HG02973 (cell line): ENCODE results near the gene NR2F1.

Experiments
- ATAC-seq: cut with Tn5 transposase; IDR thresholded peaks from one replicate; pipeline ENCODE4 v1.9.1; 2021; ENCODE audit warnings: moderate library complexity; ENCODE audit not compliant: unreplicated experiment

Gene NR2F1

GRCh38 chr5:93590493-93590892, 7.5 kb downstream of the NR2F1 start:
- no peak for ATAC-seq

- no peak for ATAC-seq
These were observed 8.4 kb downstream of the NR2F1 start for GRCh38 chr5:93591323-93591945.

- no peak for ATAC-seq
These were observed 9.9 kb downstream of the NR2F1 start for GRCh38 chr5:93592883-93593282.

- ATAC-seq = no peak
These were observed 10.6 kb downstream of the NR2F1 start for GRCh38 chr5:93593476-93594131.

GRCh38 chr5:93594591-93595419, 11.8 kb downstream of the NR2F1 start:
- no peak for ATAC-seq

- ATAC-seq = no peak
These were observed 12.6 kb downstream of the NR2F1 start for GRCh38 chr5:93595420-93596147.

GRCh38 chr5:93596310-93596675, 13.3 kb downstream of the NR2F1 start:
- no peak for ATAC-seq

GRCh38 chr5:93596676-93597490, 13.9 kb downstream of the NR2F1 start:
- ATAC-seq = no peak

- no peak for ATAC-seq
These were observed 15.3 kb downstream of the NR2F1 start for GRCh38 chr5:93598091-93599000.

- ATAC-seq = no peak
These were observed 16.0 kb downstream of the NR2F1 start for GRCh38 chr5:93599001-93599379.

GRCh38 chr5:93599399-93600120, 16.5 kb downstream of the NR2F1 start:
- no peak for ATAC-seq

- ATAC-seq = no peak
These were observed 17.5 kb downstream of the NR2F1 start for GRCh38 chr5:93600409-93601070.

GRCh38 chr5:93601071-93601801, 18.2 kb downstream of the NR2F1 start:
- no peak for ATAC-seq

- ATAC-seq = no peak
These were observed 18.8 kb downstream of the NR2F1 start for GRCh38 chr5:93601802-93602155.

GRCh38 chr5:93602241-93603077, 19.4 kb downstream of the NR2F1 start:
- ATAC-seq = no peak

GRCh38 chr5:93603078-93603792, 20.2 kb downstream of the NR2F1 start:
- no peak for ATAC-seq
